Measurements from ENCODE around the gene MLF2.

Gene MLF2

DNA sequence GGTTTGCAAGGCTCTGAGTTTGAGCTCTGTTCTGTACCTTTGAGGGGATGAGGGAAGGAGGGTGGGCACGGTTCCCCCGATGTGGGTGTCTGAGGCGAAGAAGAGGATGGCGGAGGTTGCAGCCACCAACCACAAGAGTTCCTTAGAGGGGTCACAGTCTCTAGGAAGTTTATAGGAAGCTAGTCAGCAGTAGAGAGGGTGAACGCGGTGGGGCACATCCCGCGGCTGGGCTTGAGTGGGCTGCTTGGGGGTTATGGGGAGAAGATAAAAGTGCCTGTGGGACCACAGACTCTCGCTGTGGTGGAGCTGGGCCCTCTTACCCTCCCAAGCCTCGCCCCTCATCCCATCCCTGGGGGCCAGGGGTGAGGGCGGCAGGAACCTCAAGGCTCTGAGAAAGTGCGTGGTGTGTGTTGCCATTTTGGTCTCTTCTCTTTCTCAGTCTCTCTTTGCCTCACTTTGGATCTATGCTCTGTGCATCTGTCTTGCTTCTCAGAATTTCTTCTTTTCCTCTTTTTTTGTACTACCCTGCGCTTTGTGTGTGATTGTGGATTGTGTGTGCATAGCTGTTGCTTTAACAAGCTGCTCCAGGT is 39.1 kb upstream of the MLF2 start:
- DNase-seq: no peak

DNA sequence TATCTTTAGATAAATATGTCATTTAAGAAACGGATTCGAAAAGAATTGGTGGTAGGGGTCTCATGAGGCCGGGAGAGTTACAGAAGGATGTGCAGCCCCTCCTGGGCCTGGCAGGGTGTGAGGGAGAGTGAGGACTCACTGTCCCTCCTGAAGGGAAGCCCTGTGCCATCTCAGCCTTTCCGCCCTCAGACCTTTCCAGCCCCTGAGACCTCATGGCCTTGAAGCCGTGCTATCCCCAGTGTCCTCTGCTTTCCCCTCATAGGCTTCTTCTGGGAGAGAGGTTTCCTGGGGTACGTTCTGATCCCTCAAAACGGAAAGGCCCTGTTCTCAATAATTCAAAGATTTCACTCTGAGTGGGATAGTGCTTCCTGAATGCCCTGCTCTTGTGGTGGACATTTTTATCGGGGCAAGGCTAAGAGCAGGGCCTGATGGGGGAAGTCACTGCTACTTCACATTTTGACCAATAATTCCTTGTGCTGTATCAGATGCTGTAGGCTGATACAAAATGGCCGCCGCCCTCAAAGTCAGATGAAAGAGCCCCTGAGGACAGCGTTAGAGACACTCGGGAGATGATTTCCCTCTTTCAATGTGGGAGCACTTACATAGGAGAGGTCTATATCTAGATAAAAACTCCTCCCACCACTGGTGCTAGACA is 37.7 kb upstream of the MLF2 start:
- no peaks in the 10 kb centered on the region for H3K4me1 ChIP-seq
- no peak overlapping the region for H3K27ac ChIP-seq
- H3K27me3 ChIP-seq: peaks cover 0 to 5% of the 10 kb centered on the region in 2 donors
- intact Hi-C loops (cut with DNase I; ENCODE audit: low total_unique reads): no loop called here
- DNase-seq: no peak
- H3K4me3 ChIP-seq: no peak overlapping the region
- H3K9me3 ChIP-seq: no peaks in the 10 kb centered on the region
- TF ChIP-seq, protein P1, sequence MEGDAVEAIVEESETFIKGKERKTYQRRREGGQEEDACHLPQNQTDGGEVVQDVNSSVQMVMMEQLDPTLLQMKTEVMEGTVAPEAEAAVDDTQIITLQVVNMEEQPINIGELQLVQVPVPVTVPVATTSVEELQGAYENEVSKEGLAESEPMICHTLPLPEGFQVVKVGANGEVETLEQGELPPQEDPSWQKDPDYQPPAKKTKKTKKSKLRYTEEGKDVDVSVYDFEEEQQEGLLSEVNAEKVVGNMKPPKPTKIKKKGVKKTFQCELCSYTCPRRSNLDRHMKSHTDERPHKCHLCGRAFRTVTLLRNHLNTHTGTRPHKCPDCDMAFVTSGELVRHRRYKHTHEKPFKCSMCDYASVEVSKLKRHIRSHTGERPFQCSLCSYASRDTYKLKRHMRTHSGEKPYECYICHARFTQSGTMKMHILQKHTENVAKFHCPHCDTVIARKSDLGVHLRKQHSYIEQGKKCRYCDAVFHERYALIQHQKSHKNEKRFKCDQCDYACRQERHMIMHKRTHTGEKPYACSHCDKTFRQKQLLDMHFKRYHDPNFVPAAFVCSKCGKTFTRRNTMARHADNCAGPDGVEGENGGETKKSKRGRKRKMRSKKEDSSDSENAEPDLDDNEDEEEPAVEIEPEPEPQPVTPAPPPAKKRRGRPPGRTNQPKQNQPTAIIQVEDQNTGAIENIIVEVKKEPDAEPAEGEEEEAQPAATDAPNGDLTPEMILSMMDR (IDR thresholded peaks at IDR 0.05): no peak
- H3K36me3 ChIP-seq: no peaks in the 10 kb centered on the region

More for the DNA sequence above, 39.1 kb upstream of the MLF2 start:
- no peak overlapping the region for H3K27ac ChIP-seq
- H3K4me1 ChIP-seq: no peaks in the 10 kb centered on the region
- intact Hi-C loops (cut with DNase I; ENCODE audit: low total_unique reads): no loop called here
- TF ChIP-seq, protein P1 (IDR thresholded peaks at IDR 0.05): no peak
- no peaks in the 10 kb centered on the region for H3K36me3 ChIP-seq
- H3K4me3 ChIP-seq: no peak overlapping the region
- H3K9me3 ChIP-seq: no peaks in the 10 kb centered on the region
- H3K27me3 ChIP-seq: peaks cover 0 to 8% of the 10 kb centered on the region in 2 donors

DNA sequence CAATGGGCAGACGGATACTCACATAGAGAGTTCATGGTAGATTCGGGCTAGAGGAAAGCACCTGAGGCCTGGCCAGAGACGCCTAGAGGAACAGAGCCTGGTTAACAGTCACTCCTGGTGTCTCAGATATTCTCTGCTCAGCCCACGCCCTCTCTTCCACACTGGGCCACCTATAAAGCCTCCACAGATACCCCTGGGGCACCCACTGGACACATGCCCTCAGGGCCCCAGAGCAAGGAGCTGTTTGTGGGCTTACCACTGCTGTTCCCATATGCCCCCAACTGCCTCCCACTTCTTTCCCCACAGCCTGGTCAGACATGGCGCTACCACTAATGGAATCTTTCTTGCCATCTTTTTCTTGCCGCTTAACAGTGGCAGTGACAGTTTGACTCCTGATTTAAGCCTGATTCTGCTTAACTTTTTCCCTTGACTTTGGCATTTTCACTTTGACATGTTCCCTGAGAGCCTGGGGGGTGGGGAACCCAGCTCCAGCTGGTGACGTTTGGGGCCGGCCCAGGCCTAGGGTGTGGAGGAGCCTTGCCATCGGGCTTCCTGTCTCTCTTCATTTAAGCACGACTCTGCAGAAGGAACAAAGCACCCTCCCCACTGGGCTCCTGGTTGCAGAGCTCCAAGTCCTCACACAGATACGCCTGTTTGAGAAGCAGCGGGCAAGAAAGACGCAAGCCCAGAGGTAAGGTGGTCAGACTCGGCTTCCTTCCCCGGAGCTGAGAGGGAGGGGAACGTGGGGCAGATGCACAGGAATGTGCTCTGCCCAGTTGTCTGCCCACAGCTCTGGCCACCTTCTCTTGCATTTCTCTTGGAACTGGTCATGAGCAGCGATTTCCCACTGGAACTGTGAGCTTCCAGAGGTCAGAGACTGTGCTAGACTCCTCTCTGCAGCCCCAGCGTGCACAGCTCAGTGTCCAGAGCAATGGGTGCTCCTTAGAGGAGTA is 36.3 kb upstream of the MLF2 start, which contains the start of gene CD4:
TSS of gene CD4 (plus strand) at position 557 of the 953 bp plus-strand sequence. CDS start 10,611 bp downstream, outside the sequence.
- no peaks in the 10 kb centered on the region for H3K27me3 ChIP-seq
- H3K4me1 ChIP-seq: no peaks in the 10 kb centered on the region
- H3K27ac ChIP-seq: no peak within 1 kb of the TSS
- H3K9me3 ChIP-seq: no peaks in the 10 kb centered on the region
- H3K4me3 ChIP-seq: peak within 1 kb of the TSS; percentile 12 to 15
- TF ChIP-seq, protein P1 (IDR thresholded peaks at IDR 0.05): no peak
- intact Hi-C loops (cut with DNase I; ENCODE audit: low total_unique reads): no loop called here
- no peaks in the 10 kb centered on the region for H3K36me3 ChIP-seq
- peak; percentile 76 to 78 for DNase-seq

DNA sequence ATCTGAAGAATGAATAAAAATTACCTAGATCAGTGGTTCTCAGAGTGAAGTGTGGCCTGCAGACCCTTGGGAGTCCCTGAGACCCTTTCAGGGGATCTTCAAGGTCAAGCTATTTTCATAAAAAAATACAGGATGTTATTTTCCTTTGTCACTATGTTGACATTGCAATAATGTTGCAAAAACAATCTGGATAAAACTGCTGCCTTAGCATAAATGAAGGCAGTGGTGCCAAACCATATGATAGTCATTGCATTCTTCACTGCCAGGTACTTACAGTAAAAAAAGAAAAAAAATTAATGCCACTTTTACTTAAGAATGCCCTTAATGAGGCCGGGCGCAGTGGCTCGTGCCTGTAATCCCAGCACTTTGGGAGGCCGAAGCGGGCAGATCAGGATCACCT is 34.4 kb upstream of the MLF2 start:
- TF ChIP-seq, protein P1 (IDR thresholded peaks at IDR 0.05): no peak
- no peaks in the 10 kb centered on the region for H3K9me3 ChIP-seq
- no peak overlapping the region for H3K27ac ChIP-seq
- no peaks in the 10 kb centered on the region for H3K4me1 ChIP-seq
- H3K36me3 ChIP-seq: no peaks in the 10 kb centered on the region
- no peak overlapping the region for H3K4me3 ChIP-seq
- DNase-seq: no peak
- intact Hi-C loops (cut with DNase I; ENCODE audit: low total_unique reads): no loop called here
- no peaks in the 10 kb centered on the region for H3K27me3 ChIP-seq

DNA sequence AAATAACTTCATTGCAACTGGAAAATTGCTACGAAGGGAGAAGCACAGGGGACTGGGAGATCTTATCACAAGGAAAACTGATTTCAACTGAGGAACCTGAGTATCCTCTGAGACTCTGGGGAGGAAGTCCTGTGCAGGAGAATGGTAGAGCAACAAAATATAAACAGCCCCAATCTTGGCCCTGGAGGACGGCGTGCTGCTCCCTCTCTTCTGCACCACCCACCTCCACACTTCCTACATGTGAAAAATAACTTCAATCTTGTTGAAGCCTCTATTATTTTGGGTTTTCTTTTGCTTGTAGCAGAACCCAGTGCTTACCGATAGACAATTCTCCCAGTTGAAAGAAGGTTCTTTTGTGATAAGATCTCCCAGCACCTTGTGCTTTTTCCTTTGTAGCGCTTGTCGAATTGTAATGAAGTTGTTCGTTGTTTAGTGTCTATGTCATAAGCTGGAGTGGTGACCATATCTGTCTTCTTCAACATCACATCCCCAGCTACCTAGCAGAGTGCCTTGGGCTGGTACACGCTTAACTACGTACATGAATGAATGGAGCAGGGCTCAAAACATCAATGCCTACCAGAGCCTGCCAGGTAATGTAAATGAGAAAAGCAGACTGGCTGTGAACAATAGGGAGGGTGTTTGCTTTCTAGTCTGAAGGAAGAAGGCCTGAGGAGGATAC is 33.6 kb upstream of the MLF2 start:
- H3K27me3 ChIP-seq: no peaks in the 10 kb centered on the region
- no peak overlapping the region for H3K27ac ChIP-seq
- no peak overlapping the region for H3K4me3 ChIP-seq

More for the DNA sequence above, 33.6 kb upstream of the MLF2 start:
- Histone ChIP-seq H3K36me3 (no peaks in the 10 kb centered on the region), H3K4me1 (no peaks in the 10 kb centered on the region), H3K9me3 (no peaks in the 10 kb centered on the region)
- intact Hi-C loops (cut with DNase I; ENCODE audit: low total_unique reads): no loop called here
- DNase-seq: no peak
- TF ChIP-seq, protein P1 (IDR thresholded peaks at IDR 0.05): no peak
